IgD-negative memory B cell (primary cell): ENCODE measurements around the gene AGAP3. TPM values are rescaled to one million over a fixed set of nuclear protein-coding genes. Genes with fewer than 3 reads are reported as not detected.
A peak's percentile ranks its signal among the peaks of the same experiment; 100 is the strongest.

Source experiments
- H3K27ac Mint-ChIP-seq, 3 donors: one replicate each; pipeline ENCODE4 v1.8.0; 2020 to 2022; ENCODE audit warnings: mild to moderate bottlenecking in 3 of 3, mixed read lengths in 3 of 3, moderate library complexity in 1 of 3
- H3K27me3 Mint-ChIP-seq: one replicate; pipeline ENCODE4 v1.8.0; 2021; ENCODE audit warnings: mixed read lengths
- H3K36me3 Mint-ChIP-seq: one replicate; pipeline ENCODE4 v1.8.0; 2020; ENCODE audit warnings: mild to moderate bottlenecking, mixed read lengths
- H3K4me1 Mint-ChIP-seq, 3 donors: one replicate each; pipeline ENCODE4 v1.8.0; 2020 to 2022; ENCODE audit warnings: mixed read lengths in 3 of 3, mild to moderate bottlenecking in 1 of 3
- H3K4me3 Mint-ChIP-seq, 4 donors: one replicate each; pipeline ENCODE4 v1.8.0; 2020 to 2022; ENCODE audit warnings: mild to moderate bottlenecking in 4 of 4, mixed read lengths in 4 of 4, moderate library complexity in 3 of 4
- H3K9me3 Mint-ChIP-seq, 3 donors: one replicate each; pipeline ENCODE4 v1.8.0; 2020 to 2021; ENCODE audit warnings: mixed read lengths in 3 of 3, mild to moderate bottlenecking in 1 of 3
- polyA plus RNA-seq: library from polyadenylated mRNA; unstranded; fragments of 300-500 nt; fragmentation: Illumina TruSeq; gene quantifications from one replicate; pipeline ENCODE4 v1.2.3, GENCODE V29; 2021

The AGAP3 gene
- polyA plus RNA-seq, 1 donor from 2014 or later = 3.5 TPM

GRCh38 chr7:151062399-151063211 is 23.7 kb upstream of the AGAP3 start:
- no peaks in the 10 kb centered on the region for H3K36me3 Mint-ChIP-seq
- no peaks in the 10 kb centered on the region for H3K27me3 Mint-ChIP-seq
- no peaks in the 10 kb centered on the region for H3K9me3 Mint-ChIP-seq
- H3K4me1 Mint-ChIP-seq = peaks cover 4 to 9% (median 5%) of the 10 kb centered on the region in 3 donors
- H3K4me3 Mint-ChIP-seq = no peak overlapping the region
- H3K27ac Mint-ChIP-seq = no peak overlapping the region

- H3K9me3 Mint-ChIP-seq = no peaks in the 10 kb centered on the region
- peak overlapping the region in 1 of 3 donors; percentile 86 for H3K27ac Mint-ChIP-seq
- no peaks in the 10 kb centered on the region for H3K36me3 Mint-ChIP-seq
- H3K4me1 Mint-ChIP-seq = peaks cover 4 to 5% (median 4%) of the 10 kb centered on the region in 3 donors
- no peak overlapping the region for H3K4me3 Mint-ChIP-seq
- no peaks in the 10 kb centered on the region for H3K27me3 Mint-ChIP-seq
Measured at GRCh38 chr7:151063212-151063561, 23.1 kb upstream of the AGAP3 start.

- no peak overlapping the region for H3K4me3 Mint-ChIP-seq
- H3K9me3 Mint-ChIP-seq = no peaks in the 10 kb centered on the region
- no peak overlapping the region for H3K27ac Mint-ChIP-seq
- no peaks in the 10 kb centered on the region for H3K36me3 Mint-ChIP-seq
- peaks cover 0 to 6% (median 0%) of the 10 kb centered on the region in 3 donors for H3K4me1 Mint-ChIP-seq
- H3K27me3 Mint-ChIP-seq = no peaks in the 10 kb centered on the region
Measured at GRCh38 chr7:151064454-151064853, 21.8 kb upstream of the AGAP3 start.

- Mint-ChIP-seq H3K27ac (no peak overlapping the region), H3K27me3 (no peaks in the 10 kb centered on the region), H3K4me1 (peaks cover 0 to 6% (median 0%) of the 10 kb centered on the region in 3 donors), H3K9me3 (no peaks in the 10 kb centered on the region), H3K36me3 (no peaks in the 10 kb centered on the region), H3K4me3 (no peak overlapping the region)
Measured at GRCh38 chr7:151064993-151065392, 21.3 kb upstream of the AGAP3 start.

GRCh38 chr7:151065516-151065915 is 20.8 kb upstream of the AGAP3 start:
- no peaks in the 10 kb centered on the region for H3K9me3 Mint-ChIP-seq
- H3K36me3 Mint-ChIP-seq = no peaks in the 10 kb centered on the region
- H3K27ac Mint-ChIP-seq = no peak overlapping the region
- H3K27me3 Mint-ChIP-seq = no peaks in the 10 kb centered on the region
- no peak overlapping the region for H3K4me3 Mint-ChIP-seq
- peaks cover 0 to 6% (median 0%) of the 10 kb centered on the region in 3 donors for H3K4me1 Mint-ChIP-seq

GRCh38 chr7:151066273-151066974 is 19.9 kb upstream of the AGAP3 start:
- Mint-ChIP-seq H3K27me3 (no peaks in the 10 kb centered on the region), H3K27ac (no peak overlapping the region), H3K9me3 (no peaks in the 10 kb centered on the region), H3K4me3 (no peak overlapping the region), H3K4me1 (peaks cover 0 to 5% (median 0%) of the 10 kb centered on the region in 3 donors), H3K36me3 (no peaks in the 10 kb centered on the region)

GRCh38 chr7:151068069-151068773 is 18.1 kb upstream of the AGAP3 start:
- Mint-ChIP-seq H3K4me3 (no peak overlapping the region), H3K36me3 (no peaks in the 10 kb centered on the region), H3K27ac (no peak overlapping the region), H3K27me3 (no peaks in the 10 kb centered on the region), H3K9me3 (no peaks in the 10 kb centered on the region), H3K4me1 (peaks cover 0 to 2% (median 0%) of the 10 kb centered on the region in 3 donors)

- no peaks in the 10 kb centered on the region for H3K9me3 Mint-ChIP-seq
- H3K4me3 Mint-ChIP-seq = peak overlapping the region in 1 of 4 donors; percentile 22
- no peaks in the 10 kb centered on the region for H3K27me3 Mint-ChIP-seq
- H3K27ac Mint-ChIP-seq = no peak overlapping the region
- peaks cover 0 to 2% (median 0%) of the 10 kb centered on the region in 3 donors for H3K4me1 Mint-ChIP-seq
- peaks cover 1% of the 10 kb centered on the region for H3K36me3 Mint-ChIP-seq
Measured at GRCh38 chr7:151069841-151070573, 16.3 kb upstream of the AGAP3 start.

- peaks cover 0 to 2% (median 0%) of the 10 kb centered on the region in 3 donors for H3K4me1 Mint-ChIP-seq
- no peak overlapping the region for H3K27ac Mint-ChIP-seq
- H3K4me3 Mint-ChIP-seq = no peak overlapping the region
- no peaks in the 10 kb centered on the region for H3K9me3 Mint-ChIP-seq
- no peaks in the 10 kb centered on the region for H3K27me3 Mint-ChIP-seq
- peaks cover 3% of the 10 kb centered on the region for H3K36me3 Mint-ChIP-seq
Measured at GRCh38 chr7:151070574-151070960, 15.7 kb upstream of the AGAP3 start.

GRCh38 chr7:151071032-151071866 is 15.0 kb upstream of the AGAP3 start:
- Mint-ChIP-seq H3K9me3 (no peaks in the 10 kb centered on the region), H3K27ac (no peak overlapping the region), H3K27me3 (no peaks in the 10 kb centered on the region)

GRCh38 chr7:151073990-151074389 is 12.3 kb upstream of the AGAP3 start:
- no peaks in the 10 kb centered on the region for H3K27me3 Mint-ChIP-seq
- H3K36me3 Mint-ChIP-seq = peaks cover 3% of the 10 kb centered on the region
- peaks cover 6 to 10% (median 8%) of the 10 kb centered on the region in 3 donors for H3K4me1 Mint-ChIP-seq
- no peaks in the 10 kb centered on the region for H3K9me3 Mint-ChIP-seq
- no peak overlapping the region for H3K27ac Mint-ChIP-seq
- peak overlapping the region in 1 of 4 donors; percentile 53 for H3K4me3 Mint-ChIP-seq

More at GRCh38 chr7:151071032-151071866, 15.0 kb upstream of the AGAP3 start:
- no peak overlapping the region for H3K4me3 Mint-ChIP-seq
- H3K36me3 Mint-ChIP-seq = peaks cover 3% of the 10 kb centered on the region
- H3K4me1 Mint-ChIP-seq = peaks cover 0 to 2% (median 0%) of the 10 kb centered on the region in 3 donors

- Mint-ChIP-seq H3K9me3 (no peaks in the 10 kb centered on the region), H3K4me3 (peak overlapping the region in 2 of 4 donors; percentile 53 to 77), H3K4me1 (peaks cover 6 to 16% (median 13%) of the 10 kb centered on the region in 3 donors), H3K27ac (peak overlapping the region in 1 of 3 donors; percentile 67), H3K36me3 (peaks cover 3% of the 10 kb centered on the region), H3K27me3 (no peaks in the 10 kb centered on the region)
Measured at GRCh38 chr7:151074817-151075661, 11.2 kb upstream of the AGAP3 start.

- Mint-ChIP-seq H3K36me3 (peaks cover 3% of the 10 kb centered on the region), H3K4me1 (peaks cover 6 to 16% (median 13%) of the 10 kb centered on the region in 3 donors), H3K4me3 (peak overlapping the region in 1 of 4 donors; percentile 77), H3K9me3 (no peaks in the 10 kb centered on the region), H3K27me3 (no peaks in the 10 kb centered on the region), H3K27ac (no peak overlapping the region)
Measured at GRCh38 chr7:151075662-151075971, 10.7 kb upstream of the AGAP3 start.
